Chondrocyte (in vitro differentiated cells): ENCODE results near the gene RXRA. TPM values are rescaled to one million over a fixed set of nuclear protein-coding genes. Genes with fewer than 3 reads are reported as not detected.

Experiments
- DNase-seq: peaks from one replicate; pipeline ENCODE4 v3.0.0; 2021; ENCODE audit warnings: mixed read lengths, low spot score
- H3K27ac Mint-ChIP-seq: one replicate; pipeline ENCODE4 v1.8.0; 2021; ENCODE audit warnings: mild to moderate bottlenecking, moderate library complexity, mixed read lengths; ENCODE audit not compliant: unreplicated experiment
- H3K27me3 Mint-ChIP-seq: 2 replicates; pipeline ENCODE4 v1.8.0; 2021; ENCODE audit warnings: low read depth, mixed read lengths
- H3K36me3 Mint-ChIP-seq: 2 replicates; pipeline ENCODE4 v1.8.0; 2021; ENCODE audit warnings: low read depth, mixed read lengths
- H3K4me1 Mint-ChIP-seq: 2 replicates; pipeline ENCODE4 v1.8.0; 2021; ENCODE audit warnings: low read depth, mild to moderate bottlenecking, mixed read lengths
- H3K4me3 Mint-ChIP-seq: one replicate; pipeline ENCODE4 v1.8.0; 2021; ENCODE audit warnings: mild to moderate bottlenecking, moderate library complexity, mixed read lengths; ENCODE audit not compliant: unreplicated experiment
- H3K9me3 Mint-ChIP-seq: 2 replicates; pipeline ENCODE4 v1.8.0; 2021; ENCODE audit warnings: low read depth, mixed read lengths
- total RNA-seq: library from RNA; stranded (reverse); gene quantifications from 3 replicates; pipeline ENCODE4 v1.2.1, GENCODE V29; 2021
- TF ChIP-seq, protein P1 (sequence below): fragments of 200-600 bp; sonication (generic); IDR thresholded peaks from 2 replicates; pipeline ENCODE4 v1.5.0; 2021; ENCODE audit warnings: antibody characterized with exemption, mild to moderate bottlenecking, moderate library complexity

The RXRA gene
- total RNA-seq, 1 donor from 2014 or later = 27.3 TPM

DNA sequence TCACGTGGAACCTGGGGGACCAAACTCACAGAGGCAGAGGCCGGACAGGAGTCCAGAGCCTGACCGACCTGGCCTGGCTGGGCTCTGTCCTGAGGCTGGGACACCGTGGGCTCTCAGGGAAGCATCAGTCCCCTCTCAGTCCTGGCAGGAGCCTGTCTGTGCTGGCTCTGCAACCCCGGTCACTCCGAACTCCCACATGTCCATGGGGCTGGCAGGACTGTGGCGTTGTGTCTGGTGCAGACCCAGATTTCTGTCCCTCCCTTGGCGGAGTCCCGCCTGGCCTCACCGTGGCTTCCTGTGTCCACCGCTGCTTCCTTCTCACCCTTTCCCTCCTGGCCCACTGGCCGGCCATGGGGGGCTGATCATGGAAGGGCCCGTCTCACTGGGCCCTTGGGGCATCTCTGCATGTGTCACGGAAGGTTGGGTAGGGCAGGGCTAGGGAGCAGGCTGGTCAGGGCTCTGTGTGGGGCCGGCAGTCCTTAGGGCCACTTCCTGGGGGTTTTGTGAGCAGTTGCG is 68.8 kb downstream of the RXRA start:
- peaks cover 28% of the 10 kb centered on the region for H3K4me1 Mint-ChIP-seq
- H3K9me3 Mint-ChIP-seq = no peaks in the 10 kb centered on the region
- H3K27ac Mint-ChIP-seq = no peak overlapping the region

GRCh38 chr9:134395737-134396257 is 69.5 kb downstream of the RXRA start:
- H3K4me3 Mint-ChIP-seq = no peak overlapping the region
- H3K27me3 Mint-ChIP-seq = no peaks in the 10 kb centered on the region
- no peak overlapping the region for H3K27ac Mint-ChIP-seq
- peaks cover 28% of the 10 kb centered on the region for H3K4me1 Mint-ChIP-seq
- H3K9me3 Mint-ChIP-seq = no peaks in the 10 kb centered on the region
- no peak for DNase-seq
- TF ChIP-seq, protein P1, sequence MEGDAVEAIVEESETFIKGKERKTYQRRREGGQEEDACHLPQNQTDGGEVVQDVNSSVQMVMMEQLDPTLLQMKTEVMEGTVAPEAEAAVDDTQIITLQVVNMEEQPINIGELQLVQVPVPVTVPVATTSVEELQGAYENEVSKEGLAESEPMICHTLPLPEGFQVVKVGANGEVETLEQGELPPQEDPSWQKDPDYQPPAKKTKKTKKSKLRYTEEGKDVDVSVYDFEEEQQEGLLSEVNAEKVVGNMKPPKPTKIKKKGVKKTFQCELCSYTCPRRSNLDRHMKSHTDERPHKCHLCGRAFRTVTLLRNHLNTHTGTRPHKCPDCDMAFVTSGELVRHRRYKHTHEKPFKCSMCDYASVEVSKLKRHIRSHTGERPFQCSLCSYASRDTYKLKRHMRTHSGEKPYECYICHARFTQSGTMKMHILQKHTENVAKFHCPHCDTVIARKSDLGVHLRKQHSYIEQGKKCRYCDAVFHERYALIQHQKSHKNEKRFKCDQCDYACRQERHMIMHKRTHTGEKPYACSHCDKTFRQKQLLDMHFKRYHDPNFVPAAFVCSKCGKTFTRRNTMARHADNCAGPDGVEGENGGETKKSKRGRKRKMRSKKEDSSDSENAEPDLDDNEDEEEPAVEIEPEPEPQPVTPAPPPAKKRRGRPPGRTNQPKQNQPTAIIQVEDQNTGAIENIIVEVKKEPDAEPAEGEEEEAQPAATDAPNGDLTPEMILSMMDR = no peak
- H3K36me3 Mint-ChIP-seq = no peaks in the 10 kb centered on the region

More for the DNA sequence above, 68.8 kb downstream of the RXRA start:
- no peaks in the 10 kb centered on the region for H3K36me3 Mint-ChIP-seq
- no peak overlapping the region for H3K4me3 Mint-ChIP-seq
- H3K27me3 Mint-ChIP-seq = no peaks in the 10 kb centered on the region
- no peak for DNase-seq
- TF ChIP-seq, protein P1 = no peak

DNA sequence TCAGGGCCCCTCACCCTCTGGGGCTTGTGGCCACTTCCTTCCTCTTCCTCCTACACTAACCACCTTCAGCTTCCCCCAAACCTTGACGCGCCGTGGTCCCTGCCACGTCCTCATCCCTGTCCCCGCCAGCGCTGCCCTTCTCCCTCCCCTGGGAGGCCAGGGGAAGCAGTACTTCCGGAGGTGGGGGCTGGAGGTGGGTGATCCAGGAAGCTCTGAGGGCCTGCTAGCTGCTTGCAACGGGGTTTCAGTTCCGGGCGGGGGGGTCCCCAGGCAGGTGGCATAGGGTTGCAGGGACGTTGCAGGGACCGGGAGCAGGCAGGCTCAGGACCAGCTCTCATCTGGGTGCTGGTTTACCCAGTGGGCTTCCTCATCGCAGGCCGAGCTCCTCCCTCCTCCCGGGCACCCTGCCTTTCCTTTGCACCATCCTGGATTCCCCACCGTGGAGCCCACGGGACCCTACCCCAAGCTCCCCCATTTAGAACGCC is 70.0 kb downstream of the RXRA start:
- no peaks in the 10 kb centered on the region for H3K27me3 Mint-ChIP-seq
- peak overlapping the region; percentile 84 for H3K27ac Mint-ChIP-seq
- no peak for DNase-seq
- peaks cover 25% of the 10 kb centered on the region for H3K4me1 Mint-ChIP-seq
- TF ChIP-seq, protein P1 = no peak
- no peak overlapping the region for H3K4me3 Mint-ChIP-seq
- H3K9me3 Mint-ChIP-seq = no peaks in the 10 kb centered on the region
- H3K36me3 Mint-ChIP-seq = no peaks in the 10 kb centered on the region

- no peak for DNase-seq
- TF ChIP-seq, protein P1 = peak; percentile 42
- no peaks in the 10 kb centered on the region for H3K36me3 Mint-ChIP-seq
- peaks cover 25% of the 10 kb centered on the region for H3K4me1 Mint-ChIP-seq
- H3K4me3 Mint-ChIP-seq = no peak overlapping the region
- no peaks in the 10 kb centered on the region for H3K27me3 Mint-ChIP-seq
- no peaks in the 10 kb centered on the region for H3K9me3 Mint-ChIP-seq
- H3K27ac Mint-ChIP-seq = peak overlapping the region; percentile 84
Measured at GRCh38 chr9:134396825-134397224, 70.6 kb downstream of the RXRA start.

- DNase-seq = no peak
- H3K36me3 Mint-ChIP-seq = no peaks in the 10 kb centered on the region
- TF ChIP-seq, protein P1 = no peak
- H3K4me3 Mint-ChIP-seq = no peak overlapping the region
- H3K9me3 Mint-ChIP-seq = no peaks in the 10 kb centered on the region
- H3K27me3 Mint-ChIP-seq = no peaks in the 10 kb centered on the region
- peaks cover 34% of the 10 kb centered on the region for H3K4me1 Mint-ChIP-seq
- no peak overlapping the region for H3K27ac Mint-ChIP-seq
Measured at GRCh38 chr9:134398756-134399155, 72.5 kb downstream of the RXRA start.
